Transverse colon (tissue), 3 donors: Measurements from ENCODE around the gene OAS2.

Experiments
- EP300 ChIP-seq: sonication (generic); formaldehyde crosslinking; IDR thresholded peaks from one replicate; pipeline ENCODE4 v1.6.1; 2017; ENCODE audit warnings: antibody characterized with exemption, low read depth
- POLR2A ChIP-seq: fragments of 450-650 bp; IDR thresholded peaks from one replicate; pipeline ENCODE4 v1.6.1; 2016; ENCODE audit warnings: antibody characterized with exemption, mild to moderate bottlenecking, moderate library complexity
- TF ChIP-seq, protein P1 (sequence below), 5 experiments: fragments of 200-600 bp in 3 of 5; fragments of 450-650 bp in 2 of 5; sonication (generic) in 3 of 5; IDR thresholded peaks; 1 replicate in 2 of 5; 2 replicates in 3 of 5; pipeline ENCODE4 v1.5.1; 2016 to 2017; ENCODE audit warnings: antibody characterized with exemption in 5 of 5, inconsistent platforms in 3 of 5, mild to moderate bottlenecking in 2 of 5, moderate library complexity in 1 of 5

DNA sequence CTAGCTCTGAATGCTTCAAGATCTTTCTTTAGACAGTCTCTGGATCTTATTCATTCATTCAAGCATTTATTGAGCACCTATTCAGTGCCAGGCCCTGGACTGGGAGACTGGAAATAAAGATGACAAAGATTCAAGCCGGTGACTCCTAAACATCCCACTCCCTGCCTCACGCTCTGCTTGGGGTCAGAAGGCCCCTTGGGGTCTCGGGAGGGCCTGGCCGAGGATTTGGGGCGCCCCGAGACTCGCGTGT lies 78.0 kb downstream of the OAS2 start:
- TF ChIP-seq, protein P1, sequence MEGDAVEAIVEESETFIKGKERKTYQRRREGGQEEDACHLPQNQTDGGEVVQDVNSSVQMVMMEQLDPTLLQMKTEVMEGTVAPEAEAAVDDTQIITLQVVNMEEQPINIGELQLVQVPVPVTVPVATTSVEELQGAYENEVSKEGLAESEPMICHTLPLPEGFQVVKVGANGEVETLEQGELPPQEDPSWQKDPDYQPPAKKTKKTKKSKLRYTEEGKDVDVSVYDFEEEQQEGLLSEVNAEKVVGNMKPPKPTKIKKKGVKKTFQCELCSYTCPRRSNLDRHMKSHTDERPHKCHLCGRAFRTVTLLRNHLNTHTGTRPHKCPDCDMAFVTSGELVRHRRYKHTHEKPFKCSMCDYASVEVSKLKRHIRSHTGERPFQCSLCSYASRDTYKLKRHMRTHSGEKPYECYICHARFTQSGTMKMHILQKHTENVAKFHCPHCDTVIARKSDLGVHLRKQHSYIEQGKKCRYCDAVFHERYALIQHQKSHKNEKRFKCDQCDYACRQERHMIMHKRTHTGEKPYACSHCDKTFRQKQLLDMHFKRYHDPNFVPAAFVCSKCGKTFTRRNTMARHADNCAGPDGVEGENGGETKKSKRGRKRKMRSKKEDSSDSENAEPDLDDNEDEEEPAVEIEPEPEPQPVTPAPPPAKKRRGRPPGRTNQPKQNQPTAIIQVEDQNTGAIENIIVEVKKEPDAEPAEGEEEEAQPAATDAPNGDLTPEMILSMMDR (IDR thresholded peaks at IDR 0.05) = no peak
- no peak for TF ChIP-seq POLR2A
- no peak for TF ChIP-seq EP300
